K562 (cell line): ENCODE data around the gene CSMD2. TPM values are rescaled to one million over a fixed set of nuclear protein-coding genes. Genes with fewer than 3 reads are reported as not detected.

ENCODE experiments used
- ATAC-seq: fragments of 200-7000 bp; cut with Tn5 transposase; 3 replicates; pipeline ENCODE4 v1.9.1; 2020; ENCODE audit warnings: moderate library complexity
- BruUV-seq: library from RNA; stranded (reverse); fragments of 400-500 nt; replicated peaks from 2 replicates; lab custom pipeline; 2021; lab: Mats Ljungman, UMichigan
- CTCF ChIA-PET: fragments of 300-600 bp; formaldehyde crosslinking; extraction: SDS; loops from one replicate; lab custom pipeline; 2021; ENCODE audit warnings: low intra/inter-chr PET ratio; lab: Yijun Ruan, JAX
- POLR2A ChIA-PET: fragments of 300-600, 350-650 bp; sonication (Branson Sonifier 250); formaldehyde crosslinking; extraction: SDS; loops from one replicate; lab custom pipeline; 2021; ENCODE audit warnings: antibody characterized with exemption, inconsistent platforms; lab: Yijun Ruan, JAX
- DNase-seq, 4 experiments: peaks; one replicate each; pipeline versions ENCODE4 v3.0.0 to v3.0.0-alpha.2; 2011 to 2018; ENCODE audit warnings: low spot score in 3 of 4, mixed read lengths in 3 of 4; ENCODE audit errors: extremely low read depth in 1 of 4
- FAIRE-seq: peaks from 2 replicates; lab custom pipeline; 2011; peaks lifted over from hg19 to GRCh38; lab: Jason Lieb, UNC
- H2AFZ ChIP-seq: 2 replicates; pipeline ENCODE4 v1.6.0; 2011; ENCODE audit warnings: low read depth, low read length, control low read depth, inconsistent platforms
- H3K27ac ChIP-seq: fragments of 200-600 bp; 3 replicates; pipeline ENCODE4 v1.8.0; 2011; ENCODE audit warnings: low read depth, mild to moderate bottlenecking, control low read depth, inconsistent platforms, low read length, moderate library complexity, mixed read lengths; ENCODE audit errors: extremely low read depth
- H3K27me3 ChIP-seq, 2 experiments: fragments of 300-600 bp in 1 of 2; 2 replicates in 1 of 2; 3 replicates in 1 of 2; pipeline versions ENCODE4 v1.6.0 to v1.8.0; 2011; ENCODE audit warnings: inconsistent platforms in 2 of 2, low read length in 2 of 2, mild to moderate bottlenecking in 1 of 2, mixed read lengths in 1 of 2, moderate library complexity in 1 of 2; ENCODE audit not compliant: control insufficient read depth in 2 of 2, insufficient read depth in 2 of 2
- H3K36me3 ChIP-seq: fragments of 300-600 bp; 3 replicates; pipeline ENCODE4 v1.8.0; 2011; ENCODE audit warnings: mild to moderate bottlenecking, low read length, inconsistent platforms; ENCODE audit not compliant: control insufficient read depth, insufficient read depth
- H3K4me1 ChIP-seq, 2 experiments: fragments of 200-600 bp in 1 of 2; replicated peaks in 1 of 2; 2 replicates in 1 of 2; 3 replicates in 1 of 2; pipeline versions ENCODE4 v1.5.1 to v1.8.0; 2011; ENCODE audit warnings: inconsistent platforms in 2 of 2, low read length in 2 of 2, mild to moderate bottlenecking in 1 of 2, mixed read lengths in 1 of 2, moderate library complexity in 1 of 2; ENCODE audit not compliant: control insufficient read depth in 2 of 2, insufficient read depth in 2 of 2
- H3K4me2 ChIP-seq: 2 replicates; pipeline ENCODE4 v1.6.1; 2011; ENCODE audit warnings: low read length, control low read depth, inconsistent platforms, mixed read lengths; ENCODE audit not compliant: insufficient read depth
- H3K4me3 ChIP-seq: fragments of 200-600 bp; sonication (generic), shearing (Covaris generic); 2 replicates; pipeline ENCODE4 v1.5.1; 2016; ENCODE audit warnings: control low read depth, inconsistent platforms
- H3K79me2 ChIP-seq: fragments of 200-600 bp; 3 replicates; pipeline ENCODE4 v1.8.0; 2011; ENCODE audit warnings: low read length, inconsistent platforms; ENCODE audit not compliant: control insufficient read depth, insufficient read depth
- H3K9ac ChIP-seq, 2 experiments: 2 replicates each; pipeline versions ENCODE4 v1.6.0 to v1.6.1; 2011; ENCODE audit warnings: low read depth in 2 of 2, low read length in 2 of 2, control low read depth in 1 of 2, inconsistent platforms in 1 of 2, mild to moderate bottlenecking in 1 of 2, mixed read lengths in 1 of 2; ENCODE audit not compliant: insufficient read depth in 1 of 2
- H3K9me1 ChIP-seq: one replicate; pipeline ENCODE4 v1.6.0; 2011; ENCODE audit warnings: inconsistent platforms, mild to moderate bottlenecking, low read length, moderate library complexity; ENCODE audit not compliant: control insufficient read depth, insufficient read depth
- H3K9me3 ChIP-seq: replicated peaks from 2 replicates; pipeline ENCODE4 v1.5.1; 2011; ENCODE audit warnings: low read depth, low read length, inconsistent platforms; ENCODE audit not compliant: control insufficient read depth, insufficient read depth
- H4K20me1 ChIP-seq: replicated peaks from 2 replicates; pipeline ENCODE4 v1.6.1; 2011; ENCODE audit warnings: low read length, inconsistent platforms, mixed read lengths; ENCODE audit not compliant: control insufficient read depth, insufficient read depth
- BRF2 ChIP-seq: IDR thresholded peaks from 3 replicates; pipeline ENCODE4 v1.6.1; 2011; ENCODE audit warnings: borderline replicate concordance, mild to moderate bottlenecking; ENCODE audit not compliant: insufficient read length, insufficient read depth
- CBX1 ChIP-seq: sonication (generic); IDR thresholded peaks from 2 replicates; pipeline ENCODE4 v1.6.1; 2016; ENCODE audit warnings: antibody characterized with exemption, low read depth, mild to moderate bottlenecking
- ELF4 ChIP-seq: fragments of 450-650 bp; formaldehyde crosslinking; IDR thresholded peaks from 2 replicates; pipeline ENCODE4 v1.4.0; 2022; ENCODE audit warnings: missing genetic modification characterization
- FOXP4 ChIP-seq: sonication (generic); formaldehyde crosslinking; IDR thresholded peaks from 2 replicates; pipeline ENCODE4 v1.8.0; 2022; ENCODE audit warnings: mild to moderate bottlenecking, missing genetic modification reagents, borderline replicate concordance
- NEUROD1 ChIP-seq: fragments of 150-350 bp; IDR thresholded peaks from 2 replicates; pipeline ENCODE4 v1.6.1; 2014; ENCODE audit warnings: borderline replicate concordance, low read length, low read depth; ENCODE audit not compliant: partially characterized antibody
- NR1H2 ChIP-seq: sonication (generic); formaldehyde crosslinking; IDR thresholded peaks from 2 replicates; pipeline ENCODE4 v1.4.0; 2020; ENCODE audit warnings: mild to moderate bottlenecking, missing genetic modification reagents
- PHB ChIP-seq: fragments of 250-450 bp; sonication (Bioruptor Pico); IDR thresholded peaks from 2 replicates; pipeline ENCODE4 v1.5.0; 2021
- PTBP1 ChIP-seq: fragments of 200-400 bp; formaldehyde crosslinking; IDR thresholded peaks from 2 replicates; pipeline ENCODE4 v1.6.1; 2017; ENCODE audit warnings: low read depth, low read length
- RBFOX2 ChIP-seq: fragments of 200-400 bp; formaldehyde crosslinking; IDR thresholded peaks from 2 replicates; pipeline ENCODE4 v1.6.1; 2017; ENCODE audit warnings: low read depth, mild to moderate bottlenecking, low read length, moderate library complexity
- THRA ChIP-seq: fragments of 450-650 bp; IDR thresholded peaks from 2 replicates; pipeline ENCODE4 v1.6.1; 2017; ENCODE audit warnings: mild to moderate bottlenecking, moderate library complexity
- WGBS: fragments of 100-300 bp; shearing (Covaris generic); methylation state at CpG from one replicate; pipeline ENCODE4 v1.1.6; 2016; ENCODE audit warnings: low coverage, mixed read lengths; ENCODE audit not compliant: insufficient coverage; ENCODE audit errors: missing lambda C conversion rate; 5-methylcytosine and 5-hydroxymethylcytosine counted together
- in situ Hi-C: fragments of 300-500 bp; cut with MboI; formaldehyde crosslinking; loops from 4 replicates; pipeline ENCODE4 v1.15.0; 2018; ENCODE audit warnings: inconsistent platforms, mixed read lengths
- intact Hi-C: fragments of 100-400 bp; cut with micrococcal nuclease; formaldehyde crosslinking; loops from 2 replicates; pipeline ENCODE4 v1.14.2; 2022
- polyA plus RNA-seq, 8 experiments: library from polyadenylated mRNA; depleted of rRNA in 4 of 8; stranded (reverse) in 5 of 8; unstranded in 3 of 8; fragments of >200 nt; fragmentation: Nextera tagmentation in 2 of 8; fragmentation: Illumina TruSeq in 1 of 8; extraction: Ambion mirVana in 2 of 8; extraction: Trizol in 1 of 8; gene quantifications; 2 replicates each; pipeline versions ENCODE4 v1.2.1 to v1.2.3, GENCODE V29; 2011 to 2014; ENCODE audit warnings: inconsistent platforms in 1 of 8, missing spikeins in 1 of 8
- total RNA-seq, 7 experiments: library from RNA; depleted of rRNA in 6 of 7; stranded (reverse); fragments of >200 nt in 6 of 7; fragmentation: Illumina TruSeq in 2 of 7; extraction: Trizol in 2 of 7; gene quantifications; 2 replicates each; pipeline versions ENCODE4 v1.2.1 to v1.2.3, GENCODE V29; 2011 to 2021; ENCODE audit warnings: low replicate concordance in 1 of 7
- TF ChIP-seq, protein P1 (sequence below): fragments of 450-650 bp; IDR thresholded peaks from one replicate; pipeline ENCODE4 v1.6.1; 2018; ENCODE audit warnings: mild to moderate bottlenecking, moderate library complexity; ENCODE audit not compliant: partially characterized antibody
- TF ChIP-seq, protein P2 (sequence below): sonication (generic); formaldehyde crosslinking; IDR thresholded peaks from 2 replicates; pipeline ENCODE4 v1.9.0; 2022; ENCODE audit warnings: mild to moderate bottlenecking, missing genetic modification reagents
- TF ChIP-seq, protein P3 (sequence below): fragments of 250-450 bp; sonication (Bioruptor Pico); IDR thresholded peaks from 2 replicates; pipeline ENCODE4 v1.4.0; 2020; ENCODE audit warnings: mild to moderate bottlenecking, moderate library complexity

CSMD2 gene
- total and polyA plus RNA-seq, 9 of the 15 experiments (the other 6 are each of a cell fraction or from before 2014, with no cell fraction given) = not detected

DNA sequence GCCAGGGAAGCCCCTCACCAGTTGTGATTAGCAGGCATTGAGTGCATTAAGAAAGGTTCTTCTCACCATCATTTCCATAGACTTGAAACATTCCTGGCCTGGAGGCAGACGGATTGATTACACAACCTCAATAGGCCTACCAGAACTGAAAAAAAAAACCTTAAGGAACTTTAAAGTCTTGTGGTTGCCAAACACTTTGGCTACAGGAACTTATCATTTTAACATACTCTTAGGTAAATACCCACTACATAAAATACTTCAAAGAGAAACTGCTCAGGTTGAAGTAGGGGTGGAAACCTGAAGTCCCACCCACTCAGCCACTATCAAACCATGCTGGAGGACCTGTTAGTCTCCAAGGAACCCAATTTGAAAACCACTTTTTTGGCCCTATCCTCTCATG is 323.5 kb downstream of the CSMD2 start (continued):
- TF ChIP-seq THRA (no peak), PTBP1 (no peak), CBX1 (no peak), NEUROD1 (no peak), RBFOX2 (no peak), NR1H2 (CRISPR knock-in tag) (no peak)

- DNase-seq = no peak
- no peaks in the 10 kb centered on the region for H3K79me2 ChIP-seq
- H3K4me1 ChIP-seq = no peaks in the 10 kb centered on the region
- in situ Hi-C loops = no loop called here
- ChIA-PET POLR2A (no interaction called here), CTCF (no interaction called here)
- no peak overlapping the region for H3K4me2 ChIP-seq
- no peak for FAIRE-seq
- no peak overlapping the region for H3K27ac ChIP-seq
- H3K9me1 ChIP-seq = no peaks in the 10 kb centered on the region
- H3K9ac ChIP-seq = no peak overlapping the region
- 0% methylated on average over 3 of the region's 3 CpGs for WGBS
- no peaks in the 10 kb centered on the region for H3K9me3 ChIP-seq
- no peak for TF ChIP-seq PHB (CRISPR knock-in tag)
- no peak for TF ChIP-seq BRF2
- TF ChIP-seq FOXP4 (CRISPR knock-in tag) = no peak
- no peak for TF ChIP-seq ELF4 (CRISPR knock-in tag)
- TF ChIP-seq, protein P1, sequence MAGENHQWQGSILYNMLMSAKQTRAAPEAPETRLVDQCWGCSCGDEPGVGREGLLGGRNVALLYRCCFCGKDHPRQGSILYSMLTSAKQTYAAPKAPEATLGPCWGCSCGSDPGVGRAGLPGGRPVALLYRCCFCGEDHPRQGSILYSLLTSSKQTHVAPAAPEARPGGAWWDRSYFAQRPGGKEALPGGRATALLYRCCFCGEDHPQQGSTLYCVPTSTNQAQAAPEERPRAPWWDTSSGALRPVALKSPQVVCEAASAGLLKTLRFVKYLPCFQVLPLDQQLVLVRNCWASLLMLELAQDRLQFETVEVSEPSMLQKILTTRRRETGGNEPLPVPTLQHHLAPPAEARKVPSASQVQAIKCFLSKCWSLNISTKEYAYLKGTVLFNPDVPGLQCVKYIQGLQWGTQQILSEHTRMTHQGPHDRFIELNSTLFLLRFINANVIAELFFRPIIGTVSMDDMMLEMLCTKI = no peak
- TF ChIP-seq, protein P2, sequence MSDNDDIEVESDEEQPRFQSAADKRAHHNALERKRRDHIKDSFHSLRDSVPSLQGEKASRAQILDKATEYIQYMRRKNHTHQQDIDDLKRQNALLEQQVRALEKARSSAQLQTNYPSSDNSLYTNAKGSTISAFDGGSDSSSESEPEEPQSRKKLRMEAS (CRISPR knock-in tag) = no peak
- TF ChIP-seq, protein P3, sequence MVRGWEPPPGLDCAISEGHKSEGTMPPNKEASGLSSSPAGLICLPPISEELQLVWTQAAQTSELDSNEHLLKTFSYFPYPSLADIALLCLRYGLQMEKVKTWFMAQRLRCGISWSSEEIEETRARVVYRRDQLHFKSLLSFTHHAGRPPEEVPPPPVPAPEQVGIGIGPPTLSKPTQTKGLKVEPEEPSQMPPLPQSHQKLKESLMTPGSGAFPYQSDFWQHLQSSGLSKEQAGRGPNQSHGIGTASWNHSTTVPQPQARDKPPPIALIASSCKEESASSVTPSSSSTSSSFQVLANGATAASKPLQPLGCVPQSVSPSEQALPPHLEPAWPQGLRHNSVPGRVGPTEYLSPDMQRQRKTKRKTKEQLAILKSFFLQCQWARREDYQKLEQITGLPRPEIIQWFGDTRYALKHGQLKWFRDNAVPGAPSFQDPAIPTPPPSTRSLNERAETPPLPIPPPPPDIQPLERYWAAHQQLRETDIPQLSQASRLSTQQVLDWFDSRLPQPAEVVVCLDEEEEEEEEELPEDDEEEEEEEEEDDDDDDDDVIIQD = no peak
- no peaks in the 10 kb centered on the region for H3K27me3 ChIP-seq
- no peak overlapping the region for H2AFZ ChIP-seq
- intact Hi-C loops = no loop called here
- ATAC-seq = no peak
- no peaks in the 10 kb centered on the region for H3K36me3 ChIP-seq
- no peaks in the 10 kb centered on the region for H4K20me1 ChIP-seq
- H3K4me3 ChIP-seq = no peak overlapping the region
- no TSS peak for BruUV-seq
These were observed 327.4 kb downstream of the CSMD2 start for GRCh38 chr1:33837635-33838034.
